ENCODE data around the gene VWA5B1.

DNA sequence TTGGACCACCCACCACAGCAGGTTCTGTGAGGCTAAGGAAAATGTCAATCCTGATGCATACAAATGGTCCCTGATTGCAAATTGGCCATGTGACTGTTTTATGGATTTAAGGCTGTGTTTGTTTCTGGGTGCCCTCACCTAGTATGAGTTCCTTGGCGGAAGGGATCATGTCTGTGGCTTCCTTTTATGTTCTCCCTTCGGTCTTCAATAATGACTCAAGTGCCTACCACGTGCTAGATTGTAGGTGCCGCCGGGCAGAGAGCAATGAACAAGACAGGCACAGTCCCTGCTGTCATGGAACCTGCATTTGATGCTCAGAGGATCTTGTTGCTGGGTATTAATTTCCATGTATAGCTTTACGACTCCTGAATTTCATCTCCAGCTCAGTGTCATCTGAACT, 9.8 kb upstream of the VWA5B1 start:
- TF ChIP-seq, protein P1, sequence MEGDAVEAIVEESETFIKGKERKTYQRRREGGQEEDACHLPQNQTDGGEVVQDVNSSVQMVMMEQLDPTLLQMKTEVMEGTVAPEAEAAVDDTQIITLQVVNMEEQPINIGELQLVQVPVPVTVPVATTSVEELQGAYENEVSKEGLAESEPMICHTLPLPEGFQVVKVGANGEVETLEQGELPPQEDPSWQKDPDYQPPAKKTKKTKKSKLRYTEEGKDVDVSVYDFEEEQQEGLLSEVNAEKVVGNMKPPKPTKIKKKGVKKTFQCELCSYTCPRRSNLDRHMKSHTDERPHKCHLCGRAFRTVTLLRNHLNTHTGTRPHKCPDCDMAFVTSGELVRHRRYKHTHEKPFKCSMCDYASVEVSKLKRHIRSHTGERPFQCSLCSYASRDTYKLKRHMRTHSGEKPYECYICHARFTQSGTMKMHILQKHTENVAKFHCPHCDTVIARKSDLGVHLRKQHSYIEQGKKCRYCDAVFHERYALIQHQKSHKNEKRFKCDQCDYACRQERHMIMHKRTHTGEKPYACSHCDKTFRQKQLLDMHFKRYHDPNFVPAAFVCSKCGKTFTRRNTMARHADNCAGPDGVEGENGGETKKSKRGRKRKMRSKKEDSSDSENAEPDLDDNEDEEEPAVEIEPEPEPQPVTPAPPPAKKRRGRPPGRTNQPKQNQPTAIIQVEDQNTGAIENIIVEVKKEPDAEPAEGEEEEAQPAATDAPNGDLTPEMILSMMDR (IDR thresholded peaks at IDR 0.05; ENCODE audit: low read length): no peak
- no peak for TF ChIP-seq EZH2 (optimal IDR thresholded peaks at IDR 0.05; ENCODE audit: low read depth, low read length)
- TF ChIP-seq EZH2phosphoT487 (IDR thresholded peaks at IDR 0.05; ENCODE audit: low read length): no peak
